ENCODE results near the gene SBNO2. TPM values are rescaled to one million over a fixed set of nuclear protein-coding genes. Genes with fewer than 3 reads are reported as not detected.

The SBNO2 gene
- total RNA-seq, 3 donors from 2014 or later = 15.4 to 63.3 (median 43.9) TPM

DNA sequence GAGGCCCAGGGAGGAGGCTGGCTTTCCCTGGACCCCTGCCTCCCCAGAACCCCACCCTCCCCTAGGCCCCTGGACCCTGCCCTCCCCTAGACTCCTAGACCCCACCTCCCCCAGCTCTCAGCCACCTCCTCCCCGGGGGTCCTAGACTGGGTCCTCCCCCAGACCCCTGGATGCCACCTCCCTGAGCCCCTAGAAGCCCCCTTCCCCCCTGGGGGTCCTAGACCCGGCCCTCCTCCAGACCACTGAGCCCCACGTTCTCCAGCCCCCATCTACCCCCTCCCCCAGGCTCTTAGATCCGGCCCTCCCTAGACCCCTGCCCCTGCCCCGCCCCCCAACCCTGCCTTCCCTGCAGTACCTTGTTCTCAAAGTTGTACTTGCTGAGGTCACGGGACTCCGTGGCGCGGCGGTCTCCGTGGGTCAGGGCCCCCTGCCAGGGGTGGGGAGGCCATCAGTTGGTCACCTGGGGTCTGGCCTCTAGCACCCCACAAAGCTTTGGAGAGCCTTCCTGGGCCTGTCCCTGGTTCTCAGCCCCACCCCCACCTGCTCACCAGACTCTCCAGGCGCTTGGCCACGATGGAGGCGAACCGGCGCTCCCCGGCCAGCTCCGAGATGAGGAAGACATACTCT is 62.3 kb downstream of the SBNO2 start:
- peaks cover 12% of the 10 kb centered on the region for H3K36me3 ChIP-seq
- peak overlapping the region; percentile 85 to 92 for H3K27ac ChIP-seq
- H3K27me3 ChIP-seq = no peaks in the 10 kb centered on the region
- no peaks in the 10 kb centered on the region for H3K9me3 ChIP-seq
- no peak overlapping the region for H3K4me3 ChIP-seq
- intact Hi-C loops (cut with DNase I; ENCODE audit: low total_unique reads) = no loop called here
- peak in 1 of 3 donors; percentile 9 for TF ChIP-seq POLR2AphosphoS5 (IDR thresholded peaks at IDR 0.05)
- TF ChIP-seq, protein P1, sequence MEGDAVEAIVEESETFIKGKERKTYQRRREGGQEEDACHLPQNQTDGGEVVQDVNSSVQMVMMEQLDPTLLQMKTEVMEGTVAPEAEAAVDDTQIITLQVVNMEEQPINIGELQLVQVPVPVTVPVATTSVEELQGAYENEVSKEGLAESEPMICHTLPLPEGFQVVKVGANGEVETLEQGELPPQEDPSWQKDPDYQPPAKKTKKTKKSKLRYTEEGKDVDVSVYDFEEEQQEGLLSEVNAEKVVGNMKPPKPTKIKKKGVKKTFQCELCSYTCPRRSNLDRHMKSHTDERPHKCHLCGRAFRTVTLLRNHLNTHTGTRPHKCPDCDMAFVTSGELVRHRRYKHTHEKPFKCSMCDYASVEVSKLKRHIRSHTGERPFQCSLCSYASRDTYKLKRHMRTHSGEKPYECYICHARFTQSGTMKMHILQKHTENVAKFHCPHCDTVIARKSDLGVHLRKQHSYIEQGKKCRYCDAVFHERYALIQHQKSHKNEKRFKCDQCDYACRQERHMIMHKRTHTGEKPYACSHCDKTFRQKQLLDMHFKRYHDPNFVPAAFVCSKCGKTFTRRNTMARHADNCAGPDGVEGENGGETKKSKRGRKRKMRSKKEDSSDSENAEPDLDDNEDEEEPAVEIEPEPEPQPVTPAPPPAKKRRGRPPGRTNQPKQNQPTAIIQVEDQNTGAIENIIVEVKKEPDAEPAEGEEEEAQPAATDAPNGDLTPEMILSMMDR (IDR thresholded peaks at IDR 0.05) = no peak
- H3K4me1 ChIP-seq = peaks cover 17 to 24% of the 10 kb centered on the region in 2 donors
- no peak for DNase-seq (ENCODE audit: low spot score in 2 of 2)

DNA sequence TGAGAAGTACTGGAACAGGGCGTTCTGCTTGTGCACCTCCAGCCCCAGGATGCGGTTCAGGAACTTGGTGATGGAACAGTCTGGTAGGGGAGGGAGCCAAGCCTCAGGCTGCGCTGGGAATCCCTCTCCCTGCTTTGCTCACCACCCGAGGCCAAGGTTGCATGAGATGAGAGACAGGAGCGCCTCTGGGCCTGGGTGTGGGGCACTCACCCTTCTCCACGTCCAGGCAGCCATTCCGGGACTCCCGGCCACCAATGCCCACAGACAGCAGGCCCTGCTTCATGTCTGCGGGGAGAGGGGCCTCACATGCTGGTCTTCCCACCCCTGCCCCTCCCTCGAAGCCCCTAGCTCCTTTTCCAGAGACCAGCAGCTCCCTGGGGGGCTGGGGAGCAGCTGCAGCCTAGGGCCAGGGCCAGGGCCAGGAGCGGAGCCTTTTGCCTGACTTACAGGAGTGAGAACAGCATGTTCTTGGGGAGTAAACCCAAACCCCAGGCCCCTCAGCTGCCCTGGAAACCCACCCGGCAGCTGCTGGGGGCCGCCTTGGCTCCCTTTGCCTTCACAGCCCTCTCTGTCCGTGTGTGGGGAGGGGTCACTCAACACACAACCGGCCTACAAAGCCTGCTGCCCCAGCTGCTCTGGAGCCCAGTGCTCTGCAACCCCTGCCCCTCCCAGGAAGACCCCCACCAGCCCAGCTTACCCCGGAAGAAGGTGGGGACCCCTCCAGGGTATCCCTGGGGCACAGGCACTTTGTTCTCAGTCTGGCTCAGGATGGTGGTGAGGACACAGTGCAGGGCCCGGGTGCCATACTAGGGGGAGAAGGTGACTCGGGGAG is 63.0 kb downstream of the SBNO2 start:
- Histone ChIP-seq H3K36me3 (peaks cover 12% of the 10 kb centered on the region), H3K27ac (peak overlapping the region; percentile 85 to 92), H3K4me3 (no peak overlapping the region), H3K27me3 (no peaks in the 10 kb centered on the region), H3K4me1 (peaks cover 17 to 25% of the 10 kb centered on the region in 2 donors), H3K9me3 (no peaks in the 10 kb centered on the region)
- TF ChIP-seq, protein P1 (IDR thresholded peaks at IDR 0.05) = no peak
- no peak for TF ChIP-seq POLR2AphosphoS5 (IDR thresholded peaks at IDR 0.05)
- no peak for TF ChIP-seq POLR2A (IDR thresholded peaks at IDR 0.05)
- DNase-seq (ENCODE audit: low spot score in 2 of 2) = no peak
- intact Hi-C loops (cut with DNase I; ENCODE audit: low total_unique reads) = no loop called here

DNA sequence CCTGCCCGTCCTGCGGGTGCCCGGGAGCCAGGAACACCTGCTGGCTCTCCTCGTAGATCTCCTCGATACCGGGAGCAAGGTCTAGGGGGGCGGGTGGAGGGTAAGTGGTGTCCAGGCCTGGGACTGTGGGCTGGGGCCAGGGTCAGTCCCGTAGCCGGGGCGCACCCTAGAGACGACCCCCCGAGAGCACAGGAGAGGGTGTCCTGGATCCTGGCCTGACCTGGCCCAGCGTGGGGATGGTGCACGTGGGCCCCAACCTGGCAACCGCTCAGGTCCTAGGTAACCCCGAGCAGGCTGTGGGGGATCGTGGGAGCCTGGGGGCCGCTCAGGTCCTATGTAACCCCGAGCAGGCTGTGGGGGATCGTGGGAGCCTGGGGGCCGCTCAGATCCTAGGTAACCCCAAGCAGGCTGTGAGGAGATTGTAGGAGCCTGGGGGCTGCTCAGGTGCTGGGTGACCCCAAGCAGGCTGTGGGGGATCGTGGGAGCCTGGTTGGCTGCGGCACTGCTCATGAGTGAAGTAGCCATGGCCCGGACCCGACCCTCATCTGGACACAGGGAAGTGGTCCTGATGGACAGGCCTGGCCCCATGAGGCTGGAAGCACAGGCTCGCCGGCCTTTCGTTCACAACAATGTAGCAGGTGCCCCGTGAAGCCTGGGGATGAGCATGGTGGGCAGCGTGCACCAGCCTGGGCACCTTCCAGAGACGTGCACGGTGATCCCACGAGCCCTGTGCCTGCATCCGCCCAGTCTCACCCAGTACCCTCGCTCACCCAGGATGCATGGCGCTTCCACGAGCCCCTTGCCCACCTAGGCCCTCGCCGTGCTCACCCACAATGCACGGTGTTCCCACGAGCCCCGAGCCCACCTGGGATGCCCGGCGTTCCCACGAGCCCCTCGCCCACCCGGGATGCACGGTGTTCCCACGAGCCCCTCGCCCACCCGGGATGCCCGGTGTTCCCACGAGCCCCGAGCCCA is 64.1 kb downstream of the SBNO2 start:
- H3K4me3 ChIP-seq = no peak overlapping the region
- H3K4me1 ChIP-seq = peaks cover 21 to 28% of the 10 kb centered on the region in 2 donors
- intact Hi-C loops (cut with DNase I; ENCODE audit: low total_unique reads) = no loop called here
- no peak for DNase-seq (ENCODE audit: low spot score in 2 of 2)
- H3K27ac ChIP-seq = peak overlapping the region in 1 of 2 donors; percentile 92
- H3K27me3 ChIP-seq = no peaks in the 10 kb centered on the region
- TF ChIP-seq POLR2AphosphoS5 (IDR thresholded peaks at IDR 0.05) = no peak
- no peak for TF ChIP-seq POLR2A (IDR thresholded peaks at IDR 0.05)
- TF ChIP-seq, protein P1 (IDR thresholded peaks at IDR 0.05) = no peak
- H3K36me3 ChIP-seq = peaks cover 12% of the 10 kb centered on the region
- H3K9me3 ChIP-seq = no peaks in the 10 kb centered on the region

DNA sequence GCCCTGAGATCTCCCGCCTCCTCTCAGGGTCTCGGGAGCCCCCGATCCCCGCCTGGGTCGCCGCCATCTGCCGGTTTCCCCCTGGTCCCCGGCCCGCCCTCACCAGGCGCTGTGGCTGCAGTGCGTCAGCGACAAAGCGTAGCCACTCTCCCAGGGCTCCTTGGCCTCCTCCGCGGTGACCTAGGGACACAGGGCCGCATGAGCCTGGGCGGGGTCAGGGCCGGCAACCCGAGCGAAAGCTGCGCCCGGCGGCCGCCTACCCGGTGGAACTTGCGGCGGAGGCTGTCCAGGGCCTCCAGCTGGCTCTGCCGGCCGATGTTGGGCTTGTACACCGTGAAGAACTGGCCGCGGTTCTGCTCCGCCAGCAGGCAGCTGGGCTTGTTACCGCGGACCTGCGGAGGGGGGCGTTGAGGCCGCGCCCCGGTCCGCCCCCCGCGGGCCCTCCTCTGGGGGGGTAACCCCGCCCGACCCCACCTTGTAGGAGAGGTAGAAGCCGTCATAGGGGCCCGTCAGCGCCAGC is 65.0 kb downstream of the SBNO2 start:
- H3K4me1 ChIP-seq = peaks cover 21 to 28% of the 10 kb centered on the region in 2 donors
- peak overlapping the region in 1 of 2 donors; percentile 55 for H3K27ac ChIP-seq
- H3K4me3 ChIP-seq = no peak overlapping the region
- intact Hi-C loops (cut with DNase I; ENCODE audit: low total_unique reads) = no loop called here
- DNase-seq (ENCODE audit: low spot score in 2 of 2) = no peak
- no peaks in the 10 kb centered on the region for H3K9me3 ChIP-seq
- TF ChIP-seq POLR2AphosphoS5 (IDR thresholded peaks at IDR 0.05) (no peak), POLR2A (IDR thresholded peaks at IDR 0.05) (no peak)
- TF ChIP-seq, protein P1 (IDR thresholded peaks at IDR 0.05) = no peak
- H3K27me3 ChIP-seq = no peaks in the 10 kb centered on the region
- H3K36me3 ChIP-seq = peaks cover 12% of the 10 kb centered on the region

Data from breast epithelium (tissue), 4 donors.